ENCODE data around the gene UNC80.

UNC80 gene

DNA sequence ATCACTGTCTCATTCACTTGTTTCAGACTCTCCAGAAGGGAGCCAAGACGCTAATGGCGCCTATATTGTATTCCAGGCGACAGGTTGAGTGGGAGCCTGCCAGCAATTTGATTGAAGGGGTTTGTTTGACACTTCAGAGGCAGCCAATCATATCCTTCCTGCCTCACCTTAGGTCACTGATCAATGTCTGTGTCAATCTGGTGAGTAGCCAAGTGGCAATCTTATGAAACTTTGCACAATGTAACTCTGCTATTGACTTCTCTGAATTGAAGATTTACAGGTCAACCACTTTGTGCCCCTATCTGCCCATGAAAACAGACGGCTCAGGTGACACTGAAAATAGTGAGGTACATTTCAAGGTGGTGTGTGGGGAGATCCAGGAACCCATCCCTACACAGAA is 198.1 kb downstream of the UNC80 start:
- DNase-seq (ENCODE audit: low read depth, low spot score): no peak

DNA sequence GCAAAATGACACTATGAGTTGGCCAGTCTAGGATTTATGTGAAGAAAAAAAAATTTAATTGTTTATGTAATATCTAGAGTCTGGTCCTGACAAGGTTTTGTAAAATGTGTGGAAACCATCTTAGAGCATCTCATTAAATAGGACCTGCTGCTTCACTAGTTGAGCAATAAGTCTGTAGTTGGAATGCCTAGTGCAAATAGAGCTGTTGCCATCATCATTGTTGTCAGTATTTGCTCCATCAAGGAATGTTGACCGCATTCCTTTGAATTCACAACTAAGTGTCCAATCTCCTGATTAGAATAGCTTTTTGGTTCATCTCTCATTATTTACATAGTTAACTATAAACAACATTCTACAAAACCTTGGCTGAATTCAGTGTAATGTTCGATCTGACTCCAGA is 198.6 kb downstream of the UNC80 start:
- no peak for DNase-seq (ENCODE audit: low read depth, low spot score)

DNA sequence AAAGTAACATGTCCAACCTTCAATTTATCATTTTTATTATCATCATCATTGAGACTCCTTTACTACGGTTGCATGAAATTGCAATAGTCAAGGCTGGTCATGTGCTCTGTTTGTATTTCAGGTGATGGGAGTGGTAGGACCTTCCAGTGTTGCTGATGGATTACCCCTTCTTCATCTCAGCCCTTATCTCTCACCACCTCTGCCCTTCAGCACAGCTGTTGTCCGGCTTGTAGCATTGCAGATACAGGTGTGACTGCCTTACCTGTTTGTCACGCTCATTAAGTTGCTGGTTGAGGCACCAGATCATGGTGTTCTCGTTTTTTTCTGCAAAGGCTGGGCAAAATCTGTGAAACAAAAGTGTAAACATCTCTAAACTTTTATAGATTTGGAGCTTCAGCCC is 199.1 kb downstream of the UNC80 start:
- no peak for DNase-seq (ENCODE audit: low read depth, low spot score)

DNA sequence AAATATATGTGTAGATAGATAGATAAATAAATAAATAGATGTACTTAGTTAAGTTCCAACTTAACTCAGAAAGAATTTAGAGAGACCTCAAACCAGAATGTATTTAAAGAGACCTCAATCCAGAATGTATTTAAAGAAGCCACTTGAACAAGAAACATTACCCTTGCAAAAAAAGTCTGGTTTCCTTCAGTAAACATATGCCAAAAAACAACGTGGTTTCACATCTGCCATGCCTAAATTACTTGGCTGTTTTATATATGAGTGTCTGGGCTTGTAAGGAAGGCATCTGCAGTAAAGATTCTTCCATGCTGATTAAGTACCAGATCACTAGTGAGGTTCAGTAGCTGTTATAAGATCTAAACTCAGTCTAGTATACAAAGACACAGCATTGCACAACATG is 201.7 kb downstream of the UNC80 start:
- no peak for DNase-seq (ENCODE audit: low read depth, low spot score)

DNA sequence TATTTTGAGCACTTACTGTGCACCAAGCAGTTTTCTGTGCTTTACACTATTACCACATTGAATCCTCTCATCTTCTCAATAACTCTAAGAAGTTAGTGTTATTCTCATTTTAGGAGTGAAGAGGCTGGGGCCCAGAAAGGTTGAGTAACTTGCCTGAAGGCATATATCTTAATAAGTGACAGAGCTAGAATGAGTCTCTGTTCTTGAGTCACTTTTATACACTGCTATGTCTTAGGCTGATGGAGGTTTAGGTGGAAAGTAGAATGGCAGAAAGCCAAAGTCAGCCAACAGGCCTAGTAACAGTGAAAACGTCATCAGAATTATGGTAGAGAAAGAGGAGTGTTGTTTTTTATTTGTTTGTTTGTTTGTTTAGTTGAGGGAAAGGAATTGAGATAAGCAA is 202.9 kb downstream of the UNC80 start:
- DNase-seq (ENCODE audit: low read depth, low spot score): no peak

DNA sequence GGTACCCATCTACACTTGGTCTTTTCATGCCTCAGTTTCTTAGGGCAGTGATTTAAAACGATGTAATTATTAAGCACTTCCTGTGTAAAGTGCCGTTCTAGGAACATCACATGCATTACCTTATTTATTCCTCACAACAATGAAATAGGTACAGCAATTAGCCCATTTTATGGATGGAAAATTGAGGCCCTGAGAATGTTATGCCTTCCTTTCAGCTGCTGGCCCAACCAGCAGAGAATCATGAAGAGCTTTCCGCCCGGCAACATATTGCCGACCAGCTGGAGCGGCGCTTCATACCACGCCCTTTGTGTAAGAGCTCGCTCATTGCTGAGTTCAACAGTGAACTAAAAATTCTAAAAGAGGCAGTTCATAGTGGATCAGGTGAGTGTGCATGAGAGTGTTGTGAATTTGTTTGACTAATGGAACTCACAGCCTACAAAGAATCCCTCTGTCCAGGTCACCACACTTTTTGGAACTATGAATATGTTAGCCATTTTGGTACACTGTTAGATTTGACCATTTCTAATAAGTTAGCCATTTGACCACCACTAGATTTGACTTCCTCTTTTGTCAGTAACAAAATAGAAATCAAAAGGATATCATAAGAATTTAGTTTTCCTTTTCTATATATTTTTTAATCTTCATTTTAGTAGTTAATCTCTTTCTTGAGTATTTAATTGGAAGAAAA is 205.2 kb downstream of the UNC80 start:
- no peak for DNase-seq (ENCODE audit: low read depth, low spot score)

DNA sequence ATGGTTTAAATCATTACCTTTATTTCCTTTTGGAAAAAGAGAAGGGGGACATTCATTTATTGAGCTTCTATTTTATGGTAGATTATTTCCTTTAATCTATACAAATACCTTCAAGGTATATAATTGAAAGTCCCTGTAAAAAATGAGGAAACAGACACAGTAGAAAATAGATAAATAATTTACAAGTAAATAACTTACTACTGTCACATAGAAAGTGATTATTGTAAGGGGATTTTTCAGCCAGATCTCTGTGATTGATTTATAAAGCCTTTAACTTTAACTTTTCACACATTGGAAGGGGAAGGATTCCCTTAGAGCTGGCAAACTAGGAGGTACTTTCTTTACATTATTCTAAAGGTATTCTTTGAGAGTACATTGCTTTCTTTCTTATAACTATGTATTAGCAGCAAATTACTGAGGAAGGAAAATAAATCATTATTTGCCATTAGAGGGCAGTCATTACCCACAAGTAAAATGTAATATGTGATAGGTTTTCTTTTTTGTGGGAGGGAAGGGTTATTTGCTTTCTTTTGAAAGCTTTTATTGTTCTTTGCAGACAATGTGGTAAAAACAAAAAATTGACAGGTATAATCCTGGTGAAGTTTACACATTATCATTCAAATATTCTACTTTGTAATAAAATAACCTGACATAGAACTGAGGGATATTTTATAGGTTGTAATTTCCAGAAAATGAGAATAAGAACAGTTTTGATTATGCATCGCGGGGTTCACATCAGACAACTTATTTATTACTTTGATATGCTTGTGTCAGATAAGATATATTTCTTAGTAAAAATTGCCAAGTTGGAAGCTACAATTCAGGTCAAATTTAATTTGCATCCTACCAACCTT is 206.0 kb downstream of the UNC80 start:
- DNase-seq (ENCODE audit: low read depth, low spot score): no peak

DNA sequence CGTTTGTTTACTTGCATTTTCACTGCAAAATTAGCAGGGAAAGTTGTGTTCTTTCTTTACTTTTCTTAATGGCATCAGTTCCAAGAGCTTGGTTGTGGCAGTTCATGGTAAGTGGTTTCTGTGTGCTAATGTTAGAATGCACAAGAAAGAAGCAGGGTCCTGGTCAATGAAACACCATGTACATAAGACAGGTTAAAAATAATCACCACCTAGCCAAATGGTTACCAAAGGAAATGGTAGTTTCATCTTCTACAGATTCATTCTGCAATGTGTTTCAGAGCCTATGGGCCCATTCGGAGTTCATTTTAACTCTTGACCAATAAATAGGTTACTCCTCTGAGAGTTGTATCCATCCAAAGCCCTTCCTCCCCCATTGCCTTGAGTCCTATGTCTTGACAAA is 212.7 kb downstream of the UNC80 start:
- DNase-seq (ENCODE audit: low read depth, low spot score): no peak

DNA sequence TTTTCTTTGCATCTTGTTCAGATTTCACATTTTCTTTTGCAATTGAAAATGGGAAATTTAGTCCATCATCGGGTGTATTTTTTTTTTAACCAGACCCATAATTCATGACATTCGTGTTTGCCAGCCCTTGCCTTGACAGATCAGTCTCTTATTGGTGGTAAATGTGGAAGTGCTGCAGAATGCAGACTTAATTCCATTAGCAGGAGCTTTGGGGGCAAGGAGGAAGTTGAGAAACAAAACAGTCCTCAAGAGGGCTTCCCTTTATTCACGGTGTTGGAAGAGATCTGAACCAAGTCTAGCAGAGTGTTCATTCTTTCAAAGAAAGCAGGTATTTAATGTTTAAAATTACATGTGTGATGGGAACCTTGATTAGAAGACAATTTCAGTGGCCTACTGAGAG is 214.2 kb downstream of the UNC80 start:
- DNase-seq (ENCODE audit: low read depth, low spot score): no peak

DNA sequence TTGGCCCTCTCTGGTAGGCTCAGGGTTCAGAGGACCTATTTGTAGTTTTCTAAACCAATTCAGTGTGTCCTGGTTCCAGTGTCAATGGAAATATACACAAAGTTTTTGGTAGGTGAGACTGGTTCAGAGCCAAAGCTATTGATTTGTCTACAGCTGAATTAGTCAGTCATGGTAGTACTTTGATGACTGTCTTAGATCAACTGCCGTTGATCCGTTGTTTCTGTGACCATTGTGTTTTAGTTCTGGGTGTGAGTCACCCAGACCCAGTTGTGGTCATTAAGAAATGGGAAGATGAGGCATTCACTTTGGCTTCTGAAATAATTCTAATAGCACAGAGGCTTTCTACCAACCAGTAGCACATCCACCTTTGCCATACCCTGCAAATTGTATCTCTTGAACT is 214.8 kb downstream of the UNC80 start:
- DNase-seq (ENCODE audit: low read depth, low spot score): no peak

DNA sequence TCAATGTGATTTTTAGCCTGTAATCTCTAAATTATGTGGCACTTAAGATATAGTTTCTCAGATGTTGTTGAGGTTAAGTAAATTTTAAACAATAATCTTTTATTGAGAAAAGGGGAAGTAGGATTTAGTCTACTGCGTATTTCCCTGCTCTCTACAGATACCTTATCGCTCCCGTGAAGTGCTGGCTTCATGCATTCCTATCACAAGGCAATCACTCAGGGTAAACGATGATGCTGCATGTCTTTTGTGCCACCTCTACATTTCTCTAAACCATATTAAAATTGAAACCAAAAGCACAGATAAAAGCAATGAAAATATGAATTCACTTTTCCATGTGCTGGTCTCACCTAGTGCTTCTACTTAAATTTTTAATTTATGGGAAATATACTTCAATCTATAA is 216.4 kb downstream of the UNC80 start:
- DNase-seq (ENCODE audit: low read depth, low spot score): no peak

DNA sequence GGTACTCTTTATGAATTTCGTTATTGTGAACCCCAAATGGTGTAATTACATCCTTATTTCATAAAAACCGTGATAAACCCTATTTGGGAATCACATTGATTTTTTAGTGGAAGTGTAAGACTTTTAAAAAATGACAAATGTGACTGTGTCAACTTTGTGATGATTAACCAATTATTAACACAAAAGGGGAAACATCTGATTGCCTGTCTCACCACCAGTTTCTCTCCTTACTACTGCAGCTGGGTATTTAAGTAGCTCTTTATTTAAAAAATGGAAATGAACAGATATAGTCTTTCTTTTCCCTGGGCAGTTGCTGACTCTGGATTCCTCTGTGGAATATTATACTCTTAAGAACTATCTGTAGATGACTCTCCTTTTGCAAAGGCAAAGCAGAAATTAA is 219.2 kb downstream of the UNC80 start:
- no peak for DNase-seq (ENCODE audit: low read depth, low spot score)

DNA sequence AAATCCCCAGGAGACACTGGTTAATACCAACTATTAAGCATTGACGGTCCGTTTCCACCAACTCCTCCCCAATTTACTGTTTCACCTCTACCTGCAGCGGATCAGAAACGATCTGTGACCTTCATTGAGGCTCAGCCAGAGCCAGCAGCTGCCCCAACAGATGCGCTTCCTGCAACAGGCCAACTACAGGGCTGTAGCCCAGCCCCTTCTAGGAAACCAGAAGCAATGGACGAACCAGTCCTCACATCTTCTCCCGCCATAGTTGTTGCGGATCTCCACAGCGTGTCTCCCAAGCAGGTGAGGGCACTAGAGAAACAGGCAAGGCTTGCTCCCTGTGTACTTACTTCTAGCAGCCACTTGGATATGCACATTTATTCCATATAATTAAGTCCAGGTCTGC is 222.3 kb downstream of the UNC80 start:
- DNase-seq (ENCODE audit: low read depth, low spot score): no peak

DNA sequence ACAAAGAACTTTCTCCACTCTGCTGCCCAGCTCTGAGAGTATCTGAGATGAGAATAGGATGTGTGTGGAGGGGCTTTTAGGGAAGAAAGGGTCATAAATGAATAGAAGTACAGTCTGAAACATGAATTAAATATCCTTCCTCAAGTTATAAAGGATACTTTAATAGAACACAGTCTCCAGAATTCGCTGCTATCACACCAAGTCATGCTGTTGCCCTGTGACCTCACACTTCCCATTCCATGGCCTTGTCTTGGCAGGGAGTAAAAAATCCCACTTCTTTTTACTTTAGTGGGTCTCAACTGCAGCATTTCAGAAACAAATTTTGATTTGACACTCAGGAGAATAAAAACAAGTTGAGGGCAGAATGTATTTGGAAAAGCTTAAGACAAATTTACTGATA is 227.0 kb downstream of the UNC80 start:
- no peak for DNase-seq (ENCODE audit: low read depth, low spot score)

DNA sequence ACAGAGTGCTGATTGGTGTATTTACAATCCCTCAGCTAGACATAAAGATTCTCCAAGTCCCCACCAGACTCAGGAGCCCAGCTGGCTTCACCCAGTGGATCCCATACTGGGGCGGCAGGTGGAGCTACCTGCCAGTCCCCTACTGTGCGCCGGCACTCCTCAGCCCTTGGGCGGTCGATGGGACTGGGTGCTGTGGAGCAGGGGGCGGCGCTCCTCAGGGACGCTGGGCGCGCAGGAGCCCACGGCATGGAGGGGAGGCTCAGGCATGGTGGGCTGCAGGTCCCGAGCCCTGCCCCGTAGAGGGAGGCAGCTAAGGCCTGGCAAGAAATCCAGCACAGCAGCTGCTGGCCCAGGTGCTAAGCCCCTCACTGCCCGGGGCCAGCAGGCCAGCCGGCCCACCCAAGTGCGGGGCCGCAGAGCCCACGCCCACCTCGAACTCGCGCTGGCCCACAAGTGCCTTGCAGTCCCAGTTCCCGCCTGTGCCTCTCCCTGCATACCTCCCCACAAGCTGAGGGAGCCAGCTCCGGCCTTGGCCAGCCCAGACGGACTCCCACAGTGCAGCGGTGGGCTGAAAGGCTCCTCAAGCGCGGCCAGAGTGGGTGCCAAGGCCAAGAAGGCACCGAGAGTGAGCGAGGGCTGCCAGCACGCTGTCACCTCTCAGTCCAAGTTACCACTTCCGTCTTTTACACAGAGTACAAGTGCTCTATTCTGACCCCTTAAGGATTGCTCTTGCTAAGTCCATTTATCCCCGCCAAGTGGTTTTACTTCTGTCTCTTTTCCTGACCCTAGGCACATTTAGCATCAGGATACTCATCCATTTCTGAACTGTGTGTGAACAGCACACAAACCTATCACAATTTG is 229.1 kb downstream of the UNC80 start:
- DNase-seq (ENCODE audit: low read depth, low spot score): no peak

DNA sequence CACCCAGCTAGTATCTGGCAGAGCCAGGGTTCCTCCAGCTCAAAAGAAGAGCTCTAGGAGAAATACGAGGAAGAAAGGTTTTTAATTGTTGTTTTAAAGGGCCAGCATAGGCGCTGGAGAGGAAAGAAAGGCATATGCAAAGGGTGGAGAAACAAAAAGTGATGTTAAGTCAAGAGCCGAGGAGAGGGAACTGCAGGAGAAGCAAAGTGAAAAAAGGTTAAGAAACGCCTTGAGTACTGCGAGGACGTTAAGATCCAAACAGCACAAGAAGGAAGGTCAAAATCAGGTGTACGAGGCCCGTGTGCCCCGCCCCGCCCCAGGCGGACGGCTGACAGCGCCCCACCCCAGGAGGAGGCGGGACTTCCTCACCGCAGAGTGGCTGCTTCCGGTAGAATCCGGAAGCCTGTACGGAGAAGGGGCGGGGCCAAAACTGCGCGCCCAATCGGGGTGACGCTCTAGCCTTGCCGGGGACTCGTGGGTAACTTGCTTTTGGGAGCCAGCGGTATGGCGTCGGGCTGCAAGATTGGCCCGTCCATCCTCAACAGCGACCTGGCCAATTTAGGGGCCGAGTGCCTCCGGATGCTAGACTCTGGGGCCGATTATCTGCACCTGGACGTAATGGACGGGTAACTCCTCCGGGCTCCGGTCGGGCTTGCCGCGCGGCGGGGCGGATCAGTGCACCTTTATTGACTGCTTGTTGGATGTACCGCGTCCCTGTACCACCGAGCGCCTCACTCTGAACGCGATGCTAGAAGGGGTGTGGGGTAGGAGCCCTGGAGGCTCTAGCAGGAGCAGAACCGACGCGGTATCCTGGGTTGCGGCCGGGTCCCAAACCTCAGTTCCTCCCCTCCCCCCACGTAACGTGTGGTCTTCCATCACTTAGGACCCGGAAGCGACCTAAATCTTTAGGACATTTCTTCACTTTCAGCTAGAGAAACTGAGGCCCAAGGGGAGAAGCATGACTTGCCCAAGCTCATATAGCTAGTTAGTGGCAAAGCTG is 230.8 kb downstream of the UNC80 start, which contains the start of gene RPE:
Gene RPE, plus strand, starts transcription at position 481 of the 1,000 bp plus-strand sequence. Its CDS starts 24 bp downstream, at position 505.
- DNase-seq (ENCODE audit: low read depth, low spot score): peak; percentile 97

DNA sequence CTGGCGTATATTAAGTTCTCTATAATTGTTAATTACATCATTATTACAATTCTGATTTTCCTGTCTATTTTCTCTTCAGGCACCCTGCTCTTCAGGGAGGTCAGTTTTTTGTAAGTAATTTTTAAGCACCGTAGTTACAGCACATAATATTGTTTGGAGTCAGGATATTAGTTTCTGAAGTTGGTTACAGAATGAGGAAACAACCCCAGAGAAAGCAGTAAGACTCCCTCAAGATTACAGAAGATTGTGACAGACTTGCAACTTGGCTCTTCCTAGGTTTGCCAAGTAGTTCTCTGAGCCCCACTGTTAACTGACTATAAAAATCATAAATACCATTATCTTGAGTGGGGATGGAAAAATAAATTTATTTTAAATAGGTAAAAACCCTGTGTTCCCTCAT is 231.7 kb downstream of the UNC80 start:
- no peak for DNase-seq (ENCODE audit: low read depth, low spot score)

DNA sequence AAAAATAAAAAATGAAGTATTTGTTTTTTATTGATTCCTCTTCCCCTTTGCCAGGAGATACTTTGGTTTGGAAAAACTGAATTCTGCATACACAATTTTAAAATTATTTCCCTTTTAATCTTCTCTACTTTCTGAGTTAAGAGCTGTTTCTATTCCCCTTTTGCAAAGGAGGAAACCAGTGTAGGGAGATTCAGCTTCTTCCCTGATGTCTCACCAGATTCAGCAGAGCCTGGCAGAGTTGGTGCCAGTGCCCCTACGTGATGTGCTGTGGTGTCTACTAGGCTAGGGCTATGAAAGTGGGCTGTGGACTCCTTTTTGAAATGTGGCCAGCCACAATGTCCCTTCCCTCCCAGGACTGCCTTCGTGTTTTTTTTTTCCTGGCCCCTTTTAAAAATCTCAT is 233.2 kb downstream of the UNC80 start:
- no peak for DNase-seq (ENCODE audit: low read depth, low spot score)

DNA sequence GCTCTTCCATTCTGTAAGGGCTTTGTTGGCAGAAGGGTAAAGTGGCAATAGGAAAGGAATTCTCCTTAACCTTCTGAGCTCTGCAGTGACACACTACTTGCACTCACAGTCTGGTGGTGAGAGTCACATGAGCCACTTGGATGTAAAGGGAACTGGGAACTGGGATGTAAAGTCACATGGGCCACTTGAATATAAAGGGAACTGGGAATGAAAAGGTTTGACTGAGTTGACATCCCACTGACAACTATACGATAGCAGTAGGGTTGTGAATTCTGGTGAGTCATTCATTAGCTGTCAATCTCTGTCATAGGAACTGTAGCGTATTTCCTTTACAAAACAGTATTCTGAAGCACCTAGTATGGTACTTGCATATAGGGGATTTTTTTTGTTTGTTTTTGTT is 236.3 kb downstream of the UNC80 start:
- no peak for DNase-seq (ENCODE audit: low read depth, low spot score)

DNA sequence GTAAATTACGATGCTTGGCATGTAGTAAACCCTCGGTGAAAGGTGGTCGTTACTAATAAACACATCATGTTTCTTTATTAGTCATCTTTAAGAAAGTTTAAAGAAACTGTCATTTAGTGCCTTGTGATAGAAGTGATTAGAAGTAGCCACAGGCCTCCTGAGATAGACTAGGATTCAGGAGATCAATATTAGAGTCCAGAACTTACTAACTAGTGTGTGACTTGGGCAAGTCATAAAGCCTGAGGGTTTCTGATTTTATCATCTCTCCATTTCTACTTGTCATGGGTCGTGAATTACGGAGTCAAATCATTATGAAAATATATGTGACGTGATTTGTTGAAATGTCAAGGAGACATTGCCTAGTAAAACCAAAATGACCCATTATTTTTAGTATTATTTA is 237.5 kb downstream of the UNC80 start:
- DNase-seq (ENCODE audit: low read depth, low spot score): no peak

DNA sequence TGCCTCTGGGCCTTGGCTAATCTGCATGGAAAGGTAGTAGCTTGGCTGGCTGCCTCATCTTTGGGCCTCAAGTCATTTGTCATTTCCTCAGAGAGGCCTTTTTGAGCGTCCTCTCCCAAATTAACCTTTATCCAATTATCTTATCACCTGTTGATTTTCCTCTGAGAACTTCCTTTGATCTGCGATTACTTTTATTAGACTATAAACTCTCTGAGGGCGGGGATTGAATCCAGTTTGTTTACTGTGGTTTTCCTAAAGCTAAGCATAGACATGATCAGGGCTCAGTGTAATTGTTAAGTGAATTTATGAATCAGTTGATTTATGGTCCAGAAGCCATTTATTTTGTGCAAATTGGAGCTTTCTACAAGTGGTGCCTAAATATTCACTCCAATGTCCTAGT is 238.3 kb downstream of the UNC80 start:
- DNase-seq (ENCODE audit: low read depth, low spot score): no peak
